HepG2 (cell line): Measurements from ENCODE around the gene PIP5K1A. TPM values are rescaled to one million over a fixed set of nuclear protein-coding genes. Genes with fewer than 3 reads are reported as not detected.

ENCODE experiments used
- AKAP8 ChIP-seq: sonication (generic); formaldehyde crosslinking; IDR thresholded peaks from 2 replicates; pipeline ENCODE4 v1.5.1; 2020; ENCODE audit warnings: mild to moderate bottlenecking, missing genetic modification reagents
- CENPX ChIP-seq: sonication (generic); formaldehyde crosslinking; IDR thresholded peaks from 2 replicates; pipeline ENCODE4 v1.9.0; 2021; ENCODE audit warnings: mild to moderate bottlenecking, missing genetic modification reagents, moderate library complexity
- ELF3 ChIP-seq: IDR thresholded peaks from 2 replicates; pipeline ENCODE4 v1.6.1; 2016; ENCODE audit warnings: missing genetic modification reagents, missing compliant biosample characterization
- HDAC2 ChIP-seq: sonication (generic); formaldehyde crosslinking; IDR thresholded peaks from 2 replicates; pipeline ENCODE4 v1.4.0; 2020; ENCODE audit warnings: missing genetic modification reagents
- HOXA7 ChIP-seq: sonication (generic); formaldehyde crosslinking; IDR thresholded peaks from 2 replicates; pipeline ENCODE4 v1.8.1; 2022; ENCODE audit warnings: mild to moderate bottlenecking, missing genetic modification reagents, moderate library complexity
- ISL2 ChIP-seq: sonication (generic); formaldehyde crosslinking; IDR thresholded peaks from 2 replicates; pipeline ENCODE4 v1.5.0; 2020; ENCODE audit warnings: missing genetic modification reagents
- KDM6A ChIP-seq: IDR thresholded peaks from 2 replicates; pipeline ENCODE4 v1.6.1; 2016; ENCODE audit warnings: low read depth
- MAFG ChIP-seq: sonication (generic); formaldehyde crosslinking; IDR thresholded peaks from 2 replicates; pipeline ENCODE4 v1.5.1; 2020; ENCODE audit warnings: mild to moderate bottlenecking, missing genetic modification reagents
- NRL ChIP-seq: sonication (generic); formaldehyde crosslinking; IDR thresholded peaks from 2 replicates; pipeline ENCODE4 v1.5.0; 2020; ENCODE audit warnings: missing genetic modification reagents, mild to moderate bottlenecking, moderate library complexity, borderline replicate concordance
- POGZ ChIP-seq: sonication (generic); formaldehyde crosslinking; IDR thresholded peaks from 2 replicates; pipeline ENCODE4 v1.4.0; 2020; ENCODE audit warnings: mild to moderate bottlenecking, missing genetic modification reagents
- POLR2G ChIP-seq: fragments of 200-400 bp; formaldehyde crosslinking; IDR thresholded peaks from 2 replicates; pipeline ENCODE4 v1.6.1; 2018; ENCODE audit warnings: mild to moderate bottlenecking, low read depth, low read length, moderate library complexity
- RORA ChIP-seq: sonication (generic); formaldehyde crosslinking; IDR thresholded peaks from 2 replicates; pipeline ENCODE4 v1.5.0; 2020; ENCODE audit warnings: mild to moderate bottlenecking, missing genetic modification reagents, moderate library complexity
- SKI ChIP-seq: fragments of 450-650 bp; IDR thresholded peaks from one replicate; pipeline ENCODE4 v1.6.1; 2018; ENCODE audit warnings: mild to moderate bottlenecking; ENCODE audit not compliant: partially characterized antibody
- SNAPC2 ChIP-seq: sonication (generic); formaldehyde crosslinking; IDR thresholded peaks from 2 replicates; pipeline ENCODE4 v1.8.1; 2022; ENCODE audit warnings: mild to moderate bottlenecking, missing genetic modification reagents
- SOX13 ChIP-seq, 3 experiments: fragments of 450-650 bp in 1 of 3; sonication (generic) in 1 of 3; formaldehyde crosslinking in 1 of 3; IDR thresholded peaks in 2 of 3; conservative IDR thresholded peaks in 1 of 3; 2 replicates each; pipeline versions ENCODE4 v1.5.0 to v1.6.1; 2016 to 2020; ENCODE audit warnings: antibody characterized with exemption in 1 of 3, mild to moderate bottlenecking in 1 of 3, missing compliant biosample characterization in 1 of 3, missing genetic modification reagents in 1 of 3, moderate library complexity in 1 of 3
- SP1 ChIP-seq, 2 experiments: fragments of 450-650 bp in 1 of 2; sonication (generic) in 1 of 2; formaldehyde crosslinking in 1 of 2; IDR thresholded peaks; 2 replicates each; pipeline versions ENCODE4 v1.4.0 to v1.6.1; 2016 to 2020; ENCODE audit warnings: missing genetic modification reagents in 1 of 2
- TEF ChIP-seq: sonication (generic); formaldehyde crosslinking; IDR thresholded peaks from 2 replicates; pipeline ENCODE4 v1.5.0; 2020; ENCODE audit warnings: missing genetic modification reagents
- ZBTB21 ChIP-seq: sonication (generic); formaldehyde crosslinking; IDR thresholded peaks from 2 replicates; pipeline ENCODE4 v1.4.0; 2020; ENCODE audit warnings: missing genetic modification reagents
- ZC3H4 ChIP-seq: sonication (generic); formaldehyde crosslinking; IDR thresholded peaks from 2 replicates; pipeline ENCODE4 v1.4.0; 2020; ENCODE audit warnings: missing genetic modification reagents, borderline replicate concordance
- ZFX ChIP-seq: sonication (generic); formaldehyde crosslinking; IDR thresholded peaks from 2 replicates; pipeline ENCODE4 v1.4.0; 2020; ENCODE audit warnings: mild to moderate bottlenecking, low read depth, missing genetic modification reagents, moderate library complexity
- ZNF20 ChIP-seq: sonication (generic); formaldehyde crosslinking; IDR thresholded peaks from 2 replicates; pipeline ENCODE4 v1.4.0; 2020; ENCODE audit warnings: mild to moderate bottlenecking, moderate library complexity, missing genetic modification reagents
- ZNF264 ChIP-seq: sonication (generic); formaldehyde crosslinking; IDR thresholded peaks from 2 replicates; pipeline ENCODE4 v1.4.0; 2020; ENCODE audit warnings: missing genetic modification reagents
- ZNF296 ChIP-seq: sonication (generic); formaldehyde crosslinking; conservative IDR thresholded peaks from 2 replicates; pipeline ENCODE4 v1.5.0; 2020; ENCODE audit warnings: mild to moderate bottlenecking, missing genetic modification reagents
- ZNF326 ChIP-seq: sonication (generic); formaldehyde crosslinking; IDR thresholded peaks from 2 replicates; pipeline ENCODE4 v1.4.0; 2020; ENCODE audit warnings: missing genetic modification reagents, borderline replicate concordance
- ZNF383 ChIP-seq: sonication (generic); formaldehyde crosslinking; IDR thresholded peaks from 2 replicates; pipeline ENCODE4 v1.4.0; 2020; ENCODE audit warnings: missing genetic modification reagents, mild to moderate bottlenecking, borderline replicate concordance
- ZNF781 ChIP-seq: sonication (generic); formaldehyde crosslinking; IDR thresholded peaks from 2 replicates; pipeline ENCODE4 v1.5.1; 2020; ENCODE audit warnings: borderline replicate concordance, mild to moderate bottlenecking, missing genetic modification reagents; ENCODE audit errors: not compliant biosample characterization
- polyA plus RNA-seq, 8 experiments: library from polyadenylated mRNA; depleted of rRNA in 3 of 8; stranded (reverse) in 7 of 8; unstranded in 1 of 8; fragments of >200 nt; fragmentation: Illumina TruSeq in 4 of 8; extraction: Trizol in 4 of 8; gene quantifications; 2 replicates each; pipeline versions ENCODE4 v1.2.1 to v1.2.3, GENCODE V29; 2011 to 2016; ENCODE audit warnings: low read depth in 4 of 8, missing spikeins in 1 of 8, mixed read lengths in 1 of 8; ENCODE audit not compliant: insufficient read depth in 1 of 8
- total RNA-seq, 5 experiments: library from RNA; depleted of rRNA; stranded (reverse); fragments of >200 nt; fragmentation: Illumina TruSeq; extraction: Trizol; gene quantifications; 2 replicates each; pipeline ENCODE4 v1.2.3, GENCODE V29; 2016; ENCODE audit warnings: low read depth in 1 of 5
- TF ChIP-seq, protein P1 (sequence below): sonication (generic); formaldehyde crosslinking; IDR thresholded peaks from 2 replicates; pipeline ENCODE4 v1.4.0; 2020; ENCODE audit warnings: missing genetic modification reagents
- TF ChIP-seq, protein P2 (sequence below): sonication (generic); formaldehyde crosslinking; IDR thresholded peaks from 2 replicates; pipeline ENCODE4 v1.4.0; 2020; ENCODE audit warnings: mild to moderate bottlenecking, missing genetic modification reagents

Gene PIP5K1A
- total and polyA plus RNA-seq, 2 of the 13 experiments (the other 11 are each of a cell fraction or from before 2014, with no cell fraction given) = 45.3 to 65.1 TPM

- TF ChIP-seq, protein P1, sequence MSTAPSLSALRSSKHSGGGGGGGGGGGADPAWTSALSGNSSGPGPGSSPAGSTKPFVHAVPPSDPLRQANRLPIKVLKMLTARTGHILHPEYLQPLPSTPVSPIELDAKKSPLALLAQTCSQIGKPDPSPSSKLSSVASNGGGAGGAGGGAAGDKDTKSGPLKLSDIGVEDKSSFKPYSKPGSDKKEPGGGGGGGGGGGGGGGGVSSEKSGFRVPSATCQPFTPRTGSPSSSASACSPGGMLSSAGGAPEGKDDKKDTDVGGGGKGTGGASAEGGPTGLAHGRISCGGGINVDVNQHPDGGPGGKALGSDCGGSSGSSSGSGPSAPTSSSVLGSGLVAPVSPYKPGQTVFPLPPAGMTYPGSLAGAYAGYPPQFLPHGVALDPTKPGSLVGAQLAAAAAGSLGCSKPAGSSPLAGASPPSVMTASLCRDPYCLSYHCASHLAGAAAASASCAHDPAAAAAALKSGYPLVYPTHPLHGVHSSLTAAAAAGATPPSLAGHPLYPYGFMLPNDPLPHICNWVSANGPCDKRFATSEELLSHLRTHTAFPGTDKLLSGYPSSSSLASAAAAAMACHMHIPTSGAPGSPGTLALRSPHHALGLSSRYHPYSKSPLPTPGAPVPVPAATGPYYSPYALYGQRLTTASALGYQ (CRISPR knock-in tag) = no peak
- TF ChIP-seq SP1 (IDR thresholded peaks at IDR 0.05) (0 out of 2 replicates have a peak, but pooled peaks have one; percentile 18), SP1 (CRISPR knock-in tag; IDR thresholded peaks at IDR 0.05) (peak; percentile 97), ELF3 (CRISPR knock-in tag) (no peak), POLR2G (peak; percentile 76), RORA (no peak), ZC3H4 (CRISPR knock-in tag) (no peak; the same call in 1 of the 2 replicates), CENPX (CRISPR knock-in tag) (no peak), NRL (CRISPR knock-in tag) (peak; percentile 80), MAFG (no peak), ZNF781 (CRISPR knock-in tag) (no peak), SNAPC2 (CRISPR knock-in tag) (no peak; the same call in 1 of the 2 replicates), SOX13 (IDR thresholded peaks at IDR 0.05) (no peak), SOX13 (CRISPR knock-in tag; conservative IDR thresholded peaks at IDR 0.05 in 1 of 2, IDR thresholded peaks at IDR 0.05 in 1 of 2) (no peak), ZNF296 (no peak), ZNF264 (CRISPR knock-in tag) (no peak; the same call in 1 of the 2 replicates), ZNF383 (CRISPR knock-in tag) (no peak), SKI (no peak), KDM6A (CRISPR knock-in tag) (peak; percentile 13; the same call in 1 of the 2 replicates), HOXA7 (CRISPR knock-in tag) (no peak), POGZ (CRISPR knock-in tag) (peak; percentile 32; the same call in 1 of the 2 replicates), AKAP8 (CRISPR knock-in tag) (peak; percentile 81), ZBTB21 (CRISPR knock-in tag) (peak; percentile 97), ZNF20 (CRISPR knock-in tag) (no peak), ZFX (CRISPR knock-in tag) (peak; percentile 36; the same call in 1 of the 2 replicates), TEF (no peak), ZNF326 (CRISPR knock-in tag) (no peak), HDAC2 (CRISPR knock-in tag) (no peak), ISL2 (CRISPR knock-in tag) (no peak)
- TF ChIP-seq, protein P2, sequence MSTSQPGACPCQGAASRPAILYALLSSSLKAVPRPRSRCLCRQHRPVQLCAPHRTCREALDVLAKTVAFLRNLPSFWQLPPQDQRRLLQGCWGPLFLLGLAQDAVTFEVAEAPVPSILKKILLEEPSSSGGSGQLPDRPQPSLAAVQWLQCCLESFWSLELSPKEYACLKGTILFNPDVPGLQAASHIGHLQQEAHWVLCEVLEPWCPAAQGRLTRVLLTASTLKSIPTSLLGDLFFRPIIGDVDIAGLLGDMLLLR (CRISPR knock-in tag) = no peak
Observed at GRCh38 chr1:151281225-151281968, 83.0 kb downstream of the PIP5K1A start (continued).
